Germinal center (tissue), 1 donor: ENCODE measurements around the gene ACAD10.
A peak's percentile ranks its signal among the peaks of the same experiment; 100 is the strongest.
"Not testable (repeated sequence)": the region's sequence is repeated elsewhere in the genome, so short reads cannot be mapped to it uniquely, and the experiment has no call there.

Experiments used
- DNase-seq: peaks from one replicate; pipeline ENCODE4 v3.0.0; 2012; ENCODE audit warnings: mixed read lengths, low spot score

Gene ACAD10

DNA sequence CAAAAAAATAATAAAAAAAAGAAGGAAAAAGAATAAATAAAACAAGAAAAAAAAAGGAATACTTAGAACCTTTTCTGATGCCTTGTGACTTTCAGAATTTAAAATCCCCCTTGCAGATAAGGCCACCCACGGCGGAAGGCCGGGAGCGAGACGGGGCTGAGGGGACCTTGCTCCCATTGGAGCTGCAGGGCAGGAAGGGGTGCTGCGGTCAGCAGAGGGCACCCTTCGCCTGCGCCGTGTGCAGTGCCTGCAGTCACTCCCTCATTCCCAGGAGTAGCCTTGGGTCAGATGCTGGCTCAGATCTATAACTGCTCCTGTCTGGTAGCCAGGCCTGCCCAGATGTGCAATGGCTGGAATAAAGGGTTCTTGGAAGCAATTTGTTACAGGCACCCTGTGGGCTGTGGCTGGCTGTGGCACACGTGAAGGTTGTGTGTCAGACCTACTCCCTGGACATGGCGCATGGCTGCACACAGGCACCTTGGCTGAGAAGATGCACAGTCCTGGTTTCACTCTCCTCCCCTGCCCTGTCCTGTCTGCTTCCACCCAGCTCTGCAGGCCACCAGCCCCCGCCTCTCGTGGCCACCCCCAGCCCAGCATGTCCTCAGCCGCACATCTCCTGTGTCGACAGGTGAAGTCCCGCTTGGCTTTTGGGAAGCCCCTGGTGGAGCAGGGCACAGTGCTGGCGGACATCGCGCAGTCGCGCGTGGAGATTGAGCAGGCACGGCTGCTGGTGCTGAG is 67.5 kb downstream of the ACAD10 start:
- DNase-seq: no peak

DNA sequence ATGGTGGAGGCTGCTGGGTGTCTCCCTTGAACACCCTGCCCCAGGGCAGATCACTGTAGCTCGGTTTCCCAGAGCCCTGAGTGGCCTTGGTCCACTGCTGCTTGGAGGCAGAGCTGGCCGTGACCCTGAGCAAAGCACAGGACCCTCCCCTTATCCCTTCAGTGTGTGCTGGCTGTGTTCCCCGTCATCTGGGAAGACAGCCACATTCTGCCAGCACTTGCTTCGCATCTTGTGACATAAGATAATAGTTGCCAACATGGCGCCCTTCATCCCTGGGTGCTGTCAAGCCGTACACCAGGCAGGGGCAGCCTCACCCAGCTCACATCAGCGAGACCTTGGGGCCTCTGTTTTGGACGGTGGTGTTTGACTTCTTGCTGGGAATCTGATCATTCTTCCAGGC is 68.8 kb downstream of the ACAD10 start:
- no peak for DNase-seq

DNA sequence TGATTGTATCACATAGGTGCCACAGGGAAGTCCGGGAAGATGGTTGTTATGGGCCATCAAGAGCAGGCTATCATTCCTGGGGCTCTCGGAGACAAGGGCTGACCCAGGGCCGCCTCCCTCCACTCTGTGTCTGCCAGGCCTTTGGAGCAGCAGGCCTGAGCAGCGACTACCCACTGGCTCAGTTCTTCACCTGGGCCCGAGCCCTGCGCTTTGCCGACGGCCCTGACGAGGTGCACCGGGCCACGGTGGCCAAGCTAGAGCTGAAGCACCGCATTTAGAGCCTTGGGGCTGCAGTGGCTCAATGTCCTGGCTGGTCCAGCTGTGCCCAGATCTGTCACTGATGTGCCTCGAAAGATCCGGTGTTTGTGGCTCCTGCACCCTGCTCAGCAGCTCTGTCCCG is 70.3 kb downstream of the ACAD10 start:
- no peak for DNase-seq

DNA sequence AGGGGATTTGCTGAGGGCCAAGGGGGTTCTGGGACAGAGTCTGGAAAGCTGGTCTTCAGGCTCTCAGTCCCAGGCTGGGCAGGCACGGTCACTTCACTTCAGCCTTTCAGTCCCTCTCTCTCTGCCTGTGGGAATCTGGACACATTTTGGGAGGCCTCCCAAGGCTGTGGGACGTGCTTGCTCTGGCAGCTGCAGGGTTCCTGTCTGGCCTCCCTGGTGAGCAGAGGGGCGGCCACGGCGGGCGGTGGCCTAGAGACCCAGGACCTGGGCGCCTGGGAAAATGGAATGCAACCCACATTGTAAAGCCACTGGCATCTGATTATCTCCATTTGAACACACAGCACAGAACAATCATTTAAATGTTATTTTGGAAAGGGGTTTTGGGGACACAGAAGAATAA is 70.8 kb downstream of the ACAD10 start:
- no peak for DNase-seq

DNA sequence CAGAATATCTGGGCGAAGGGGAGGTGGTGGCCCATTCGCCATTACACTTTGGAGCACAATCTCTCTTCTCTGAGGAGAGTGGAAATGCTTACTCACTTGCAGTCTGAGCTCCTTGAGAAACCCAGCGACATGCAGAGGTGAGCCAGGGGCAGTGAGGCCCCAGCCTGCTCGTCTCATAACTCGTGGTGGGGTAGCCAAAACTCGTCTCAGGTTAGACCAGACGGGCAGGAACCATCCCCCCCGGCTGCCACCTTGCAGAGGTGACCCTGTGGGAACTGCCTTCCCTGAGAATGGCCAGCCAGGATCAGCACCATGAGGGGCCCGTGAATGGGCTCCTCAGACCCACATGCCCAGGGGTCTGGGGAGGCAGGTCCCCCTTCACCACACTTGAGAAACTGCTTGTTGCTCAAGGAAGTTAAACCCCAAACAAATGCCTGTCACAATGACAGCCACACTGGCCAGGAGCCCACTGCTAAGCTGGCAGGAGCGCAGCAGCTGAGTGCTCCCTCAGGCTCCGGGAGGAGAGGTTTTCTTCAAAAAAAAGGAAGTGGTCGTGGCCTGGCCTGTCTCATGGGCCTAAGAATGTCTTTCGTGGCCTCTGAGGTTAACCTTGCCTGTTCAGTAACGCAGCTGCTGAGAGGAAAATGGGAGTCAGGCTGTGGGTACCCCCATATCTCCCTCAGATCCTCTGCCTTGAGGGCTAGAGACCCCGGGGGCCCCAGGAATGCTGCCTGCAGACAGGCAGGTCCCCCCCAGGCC is 71.7 kb downstream of the ACAD10 start:
- DNase-seq: peak; percentile 66

DNA sequence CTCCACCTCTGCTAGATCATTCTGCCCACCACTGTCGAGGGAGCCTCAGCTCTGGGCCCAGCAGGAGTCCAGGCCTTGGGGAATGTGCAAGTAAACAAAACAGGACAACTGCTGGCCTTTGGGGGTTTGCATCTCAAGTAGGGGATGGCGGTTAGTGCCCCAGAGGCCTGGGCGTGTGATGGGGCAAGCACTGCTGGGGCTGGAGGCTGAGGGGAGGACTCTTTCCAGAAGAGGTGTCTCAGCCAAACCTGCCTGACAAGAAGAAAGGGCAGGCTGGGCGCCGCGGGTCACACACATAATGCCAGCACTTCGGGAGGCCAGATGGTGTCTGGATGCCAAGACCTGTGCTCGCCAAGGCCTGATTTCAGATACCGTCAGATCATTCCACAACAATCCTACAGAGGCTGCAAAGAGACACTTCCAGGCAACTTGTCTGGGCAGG is 72.3 kb downstream of the ACAD10 start:
- DNase-seq: no peak

DNA sequence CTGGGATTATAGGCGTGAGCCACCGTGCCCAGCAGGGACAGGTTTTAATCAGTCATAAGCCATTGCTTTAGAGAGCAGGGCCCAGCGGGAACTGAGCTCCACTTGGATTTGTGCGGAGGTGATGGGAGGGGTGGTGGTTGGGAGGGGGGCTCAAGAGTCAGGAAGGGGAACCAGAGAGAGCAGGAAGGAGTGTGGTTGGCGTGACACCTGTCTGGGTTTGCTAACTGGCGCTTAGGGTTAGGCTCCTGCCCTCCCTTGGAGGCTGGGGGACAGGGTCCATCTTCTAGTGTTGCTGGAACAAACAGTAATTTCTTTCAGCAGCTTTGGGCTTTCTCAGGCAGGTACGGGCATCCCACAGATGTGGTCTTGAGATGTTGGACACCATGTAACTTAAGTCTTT is 73.4 kb downstream of the ACAD10 start:
- no peak for DNase-seq

DNA sequence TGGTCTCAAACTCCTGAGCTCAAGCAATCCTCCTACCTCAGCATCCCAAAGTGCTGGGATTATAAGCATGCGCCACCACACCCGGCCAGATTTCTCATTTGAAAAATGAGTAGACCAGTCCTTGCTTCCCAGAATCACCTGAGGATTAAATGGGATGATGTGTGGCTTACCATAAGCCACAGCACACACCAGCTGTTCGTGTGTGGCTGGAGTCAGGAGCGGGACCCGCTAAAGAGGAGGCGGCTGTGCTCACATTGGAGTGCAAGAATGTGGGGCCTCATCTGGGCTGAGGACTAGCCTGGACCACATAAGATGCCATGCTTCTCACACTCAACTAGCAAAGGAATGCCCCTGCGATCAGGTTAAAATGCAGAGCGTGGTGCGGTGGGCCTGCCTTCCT is 74.1 kb downstream of the ACAD10 start:
- DNase-seq: no peak

DNA sequence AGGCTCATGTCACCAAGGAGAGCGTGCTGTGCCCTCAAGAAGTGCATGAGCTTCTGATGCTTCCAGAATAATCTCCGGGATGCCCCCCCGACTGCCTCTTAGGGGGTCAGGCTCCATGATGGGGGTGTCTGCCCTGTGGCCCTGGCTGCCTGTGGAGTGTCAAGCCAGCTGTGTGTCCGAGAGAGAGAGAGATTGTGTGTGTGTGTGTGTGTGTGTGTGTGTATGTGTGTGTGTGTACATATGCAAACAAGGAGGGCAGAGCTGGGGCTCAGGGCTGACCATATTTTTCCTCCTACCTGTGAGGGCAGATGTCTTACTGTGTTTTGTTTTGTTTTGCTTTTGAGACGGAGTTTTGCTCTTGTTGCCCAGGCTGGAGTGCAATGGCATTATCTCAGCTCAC is 75.2 kb downstream of the ACAD10 start:
- DNase-seq: peak; percentile 26

DNA sequence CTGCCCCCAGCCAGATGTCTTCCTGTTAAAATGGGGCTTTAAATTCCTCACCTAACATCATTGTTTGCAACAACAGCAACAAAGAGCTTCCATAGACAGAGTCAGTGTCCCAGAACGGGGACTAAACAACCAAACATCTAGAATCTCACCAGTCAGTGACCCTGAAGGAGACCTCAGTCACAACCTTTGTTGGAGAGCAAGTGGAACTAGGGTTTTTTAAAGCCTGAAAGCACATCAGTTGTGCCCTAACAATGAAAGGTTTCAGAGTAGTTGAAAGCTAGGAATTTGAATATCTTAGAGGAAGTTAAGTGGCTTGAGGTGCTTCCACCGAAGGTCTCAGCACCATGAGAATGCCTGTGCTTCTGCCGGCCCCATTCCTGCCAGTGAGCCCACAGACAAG is 75.9 kb downstream of the ACAD10 start:
- peak; percentile 47 for DNase-seq

DNA sequence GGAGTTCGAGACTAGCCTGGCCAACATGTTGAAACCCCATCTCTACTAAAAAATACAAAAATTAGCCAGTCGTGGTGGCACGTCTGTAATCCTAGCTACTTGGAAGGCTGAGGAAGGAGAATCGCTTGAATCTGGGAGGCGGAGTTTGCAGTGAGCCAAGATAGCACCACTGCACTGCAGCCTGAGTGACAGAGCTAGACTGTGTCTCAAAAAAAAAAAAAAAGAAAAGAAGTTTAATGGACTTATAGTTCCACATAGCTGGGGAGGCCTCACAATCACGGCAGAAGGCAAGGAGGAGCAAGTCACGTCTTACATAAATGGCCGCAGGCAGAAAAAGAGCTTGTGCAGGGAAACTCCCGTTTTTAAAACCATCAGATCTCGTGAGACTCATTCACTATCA is 77.7 kb downstream of the ACAD10 start:
- DNase-seq: not testable (repeated sequence)

DNA sequence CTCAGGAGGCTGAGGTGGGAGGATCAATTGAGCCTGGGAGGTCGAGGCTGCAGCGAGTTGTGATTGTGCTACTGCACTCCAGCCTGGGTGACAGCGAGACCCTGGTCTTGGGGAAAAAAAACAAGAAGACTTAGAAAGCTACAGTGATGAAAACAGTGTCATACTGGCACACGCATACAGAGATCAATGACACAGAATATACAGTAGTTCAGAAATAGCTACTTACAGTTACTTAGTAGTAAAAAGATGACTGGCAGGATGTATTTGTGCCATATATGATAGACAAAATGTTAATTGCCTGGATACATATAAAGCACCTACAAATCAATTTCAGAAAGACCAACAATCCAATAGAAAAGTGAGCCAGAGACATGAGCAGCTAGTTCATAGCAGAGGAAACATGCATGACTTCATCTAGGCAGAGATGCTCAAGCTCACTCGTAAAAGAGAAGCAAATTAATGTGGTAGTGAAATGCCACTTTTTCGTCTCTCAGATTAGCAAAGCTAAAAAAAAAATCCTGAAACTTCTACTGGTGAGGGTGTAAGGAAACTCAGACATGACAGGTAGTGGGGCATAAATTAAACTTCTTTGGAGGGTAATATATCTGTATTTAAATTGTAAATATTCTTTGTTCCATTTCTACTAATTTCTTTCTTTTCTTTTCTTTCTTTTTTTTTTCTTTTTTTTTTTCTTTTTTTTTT is 78.4 kb downstream of the ACAD10 start:
- DNase-seq: peak; percentile 47

DNA sequence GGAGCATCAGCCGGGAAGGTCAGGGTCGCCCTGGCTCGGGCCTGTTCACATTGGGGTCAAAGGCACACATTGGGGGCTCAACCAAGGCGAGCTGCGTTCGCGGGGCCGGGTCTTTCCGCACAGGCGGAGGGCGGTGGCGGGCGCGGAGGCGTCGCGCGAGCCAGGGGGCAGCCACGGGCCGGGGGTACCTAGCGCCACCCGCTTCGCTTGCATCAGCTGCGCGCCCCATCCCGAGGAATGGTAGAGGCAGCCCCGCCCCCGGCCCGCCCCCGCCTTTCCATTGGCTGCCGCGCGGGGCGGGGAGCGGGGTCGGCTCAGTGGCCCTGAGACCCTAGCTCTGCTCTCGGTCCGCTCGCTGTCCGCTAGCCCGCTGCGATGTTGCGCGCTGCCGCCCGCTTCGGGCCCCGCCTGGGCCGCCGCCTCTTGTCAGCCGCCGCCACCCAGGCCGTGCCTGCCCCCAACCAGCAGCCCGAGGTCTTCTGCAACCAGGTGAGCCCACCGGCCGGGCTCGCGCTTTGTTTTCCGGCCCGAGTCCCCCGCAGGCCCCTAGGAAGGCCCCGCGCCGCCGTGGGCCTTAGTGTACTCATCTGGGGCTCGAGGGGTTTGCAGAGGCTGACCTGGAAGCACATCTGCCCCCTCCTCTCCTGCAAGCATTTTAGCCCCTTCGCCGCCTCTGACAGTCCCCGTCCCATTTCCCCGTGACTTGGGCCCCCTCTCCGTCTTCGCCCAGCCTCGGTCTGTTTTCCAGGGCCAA is 80.9 kb downstream of the ACAD10 start, which contains the start of gene ALDH2:
ALDH2 (plus strand) TSS at position 326 of the 754 bp plus-strand sequence; CDS start at position 376, 50 bp downstream.
- peak; percentile 84 for DNase-seq

DNA sequence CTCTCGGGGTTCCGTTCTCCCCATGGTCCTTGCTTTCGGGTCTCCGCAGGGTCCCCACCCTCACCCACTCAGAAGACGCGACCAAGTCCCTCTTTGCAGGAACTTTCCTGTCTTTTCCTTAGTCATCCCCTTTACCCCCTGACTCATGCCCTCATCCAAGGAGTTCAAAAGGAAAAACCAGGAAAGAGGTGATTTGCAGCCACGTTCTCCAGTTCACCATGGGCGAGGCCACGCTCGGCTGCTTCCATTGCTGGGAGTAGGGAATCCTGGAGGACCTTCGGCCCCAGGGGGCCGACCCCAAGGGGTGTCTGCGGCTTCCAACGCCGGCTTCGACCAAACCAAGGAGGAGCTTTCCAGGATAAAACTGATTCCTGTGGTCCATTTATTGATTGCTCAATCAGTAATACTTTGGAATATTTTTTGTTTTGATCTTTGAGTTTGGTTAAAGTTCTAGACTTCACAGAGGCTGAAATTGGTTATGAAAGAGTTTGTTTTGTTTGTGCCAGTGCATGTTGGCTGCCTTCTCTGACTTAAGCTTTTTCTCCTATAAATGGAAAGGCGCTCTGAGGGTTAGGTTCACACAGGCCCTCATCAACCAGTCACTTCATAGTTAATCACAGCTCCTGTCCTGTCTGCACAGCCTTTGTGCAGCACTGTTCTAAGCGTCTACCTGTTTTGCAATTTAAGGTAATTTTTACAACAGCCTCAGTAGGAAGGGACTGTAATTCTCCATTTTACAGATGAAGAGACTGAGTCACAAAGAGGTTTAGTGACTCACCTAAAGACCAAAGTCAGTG is 81.7 kb downstream of the ACAD10 start:
- no peak for DNase-seq

DNA sequence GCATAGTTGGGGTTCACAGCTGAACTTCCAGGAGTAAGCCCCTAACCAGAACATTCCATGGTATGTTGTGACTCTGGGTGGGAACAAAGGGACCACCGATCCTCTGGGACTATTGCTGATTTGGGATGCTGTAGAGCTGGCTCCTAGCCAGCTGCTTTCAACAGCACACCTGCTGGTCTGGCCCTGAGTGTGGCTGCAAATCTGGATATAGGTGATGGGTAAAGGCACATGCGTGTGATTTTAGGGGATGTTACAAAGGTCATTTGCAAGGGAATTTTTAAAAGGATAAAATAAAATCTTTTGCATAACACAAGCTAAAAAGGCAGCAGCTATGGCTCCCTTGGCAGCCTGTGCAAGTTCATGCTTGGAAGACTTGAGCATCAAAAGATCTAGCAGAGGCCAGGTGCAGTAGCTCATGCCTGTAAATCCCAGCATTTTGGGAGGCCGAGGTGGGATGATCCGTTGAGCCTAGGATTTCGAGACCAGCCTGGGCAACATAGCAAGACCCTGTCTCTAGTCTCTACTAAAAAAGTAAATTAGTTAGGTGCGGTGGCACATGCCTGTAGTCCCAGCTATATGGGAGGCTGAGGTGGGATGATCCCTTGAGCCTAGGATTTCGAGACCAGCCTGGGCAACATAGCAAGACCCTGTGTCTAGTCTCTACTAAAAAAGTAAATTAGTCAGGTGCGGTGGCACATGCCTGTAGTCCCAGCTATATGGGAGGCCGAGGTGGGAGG is 82.5 kb downstream of the ACAD10 start:
- no peak for DNase-seq

DNA sequence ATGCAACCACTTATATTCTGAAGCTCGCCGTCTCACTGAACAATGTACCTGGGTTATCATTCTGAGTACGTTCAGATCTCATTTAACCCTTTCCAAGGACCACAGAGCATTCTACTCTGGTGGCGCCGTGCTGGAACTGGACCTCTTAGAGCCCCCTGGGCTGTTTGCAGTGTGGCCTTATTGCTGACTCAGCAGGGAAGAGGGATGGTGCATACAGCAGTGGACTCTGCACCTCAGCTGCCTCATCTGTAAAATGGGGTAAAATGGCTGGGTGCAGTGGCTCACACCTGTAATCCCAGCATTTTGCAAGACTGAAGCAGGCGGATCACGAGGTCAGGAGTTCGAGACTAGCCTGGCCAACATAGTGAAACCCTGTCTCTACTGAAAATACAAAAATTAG is 83.7 kb downstream of the ACAD10 start:
- no peak for DNase-seq

DNA sequence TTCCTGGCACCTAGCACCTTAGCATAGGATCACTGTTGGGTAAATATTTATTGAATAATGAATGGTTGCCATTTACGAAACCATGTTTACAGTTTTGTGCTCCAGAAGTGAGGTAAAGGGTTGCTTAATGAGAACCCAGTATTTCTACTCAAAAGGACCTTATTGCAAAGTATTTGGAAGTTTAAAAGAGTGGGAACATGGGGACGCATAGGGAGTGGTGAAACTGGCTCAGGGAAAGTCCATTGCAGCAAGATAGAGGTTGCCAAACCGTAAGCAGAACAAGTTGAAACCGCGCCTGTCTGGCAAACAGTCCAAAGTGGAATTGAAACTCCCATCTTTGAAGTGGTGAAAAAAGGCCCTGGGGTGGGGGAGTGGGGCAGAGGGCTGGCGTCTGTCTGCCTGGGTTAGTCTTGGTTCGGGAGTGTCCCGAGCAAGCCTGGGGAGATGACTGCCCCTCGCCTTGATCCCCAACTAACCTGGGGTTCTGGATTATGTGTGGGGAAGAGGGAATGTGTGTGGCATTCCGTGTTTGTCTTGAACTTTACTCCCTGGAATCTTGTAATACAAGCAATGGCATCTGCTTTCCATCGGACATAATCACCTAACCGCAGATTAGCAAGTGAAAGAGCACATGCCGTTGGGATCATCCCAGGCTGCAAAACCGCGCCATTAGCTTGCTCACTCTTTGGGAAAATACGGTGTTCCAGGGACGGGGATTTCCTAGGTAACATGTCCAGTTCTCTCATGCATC is 88.1 kb downstream of the ACAD10 start:
- DNase-seq: peak; percentile 28

DNA sequence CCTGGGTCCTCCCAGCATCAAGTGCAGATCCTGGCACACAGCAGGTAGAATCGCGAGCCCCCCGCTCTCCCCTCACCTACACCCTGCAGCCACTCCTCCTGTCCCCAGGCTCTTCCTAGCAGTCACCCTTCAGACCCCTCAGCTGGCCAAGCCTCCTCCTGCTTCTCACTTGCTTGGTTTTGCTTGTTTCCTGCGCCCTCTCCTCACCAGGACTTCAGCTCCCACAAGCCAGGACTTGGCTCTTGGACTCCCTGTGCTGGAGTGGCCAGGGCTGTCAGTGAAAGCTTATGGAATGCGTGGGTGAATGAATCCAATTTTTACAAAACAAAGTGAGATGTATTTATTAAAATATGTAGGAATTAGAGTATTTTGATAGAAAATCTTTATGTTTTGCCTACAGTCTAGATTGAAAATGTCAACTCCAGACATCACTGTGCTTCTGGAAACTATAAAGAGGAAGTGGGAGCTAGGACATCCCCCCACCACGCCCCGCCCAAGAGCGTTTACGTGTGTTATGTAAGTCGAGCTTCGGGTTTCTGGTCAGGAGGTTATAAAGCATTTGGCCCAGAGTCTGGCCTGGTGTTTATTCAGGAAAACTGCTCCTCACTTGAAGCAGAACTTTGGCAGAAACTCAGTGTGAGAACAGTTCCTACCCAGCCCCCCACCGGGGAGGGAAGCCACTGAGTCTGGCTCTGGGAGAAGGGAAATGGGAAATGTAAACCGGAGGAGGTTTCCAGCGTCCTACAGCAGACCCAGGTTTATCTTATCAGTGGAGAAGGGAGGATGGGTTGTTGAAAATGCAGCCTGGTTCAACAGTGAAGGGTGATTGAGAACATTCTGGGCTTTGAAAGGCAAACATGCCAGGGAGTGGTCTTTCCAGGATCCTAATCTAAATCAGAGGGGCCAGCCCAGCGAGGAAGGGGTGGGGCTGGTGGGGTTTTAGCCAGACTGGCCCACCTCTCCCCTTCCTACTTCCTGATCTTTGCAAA is 89.6 kb downstream of the ACAD10 start:
- peak; percentile 84 for DNase-seq
